PC-9 (cell line): ENCODE data around the gene ZNF518B. TPM values are rescaled to one million over a fixed set of nuclear protein-coding genes. Genes with fewer than 3 reads are reported as not detected.

Source experiments
- BruUV-seq: library from RNA; stranded (reverse); fragments of 400-500 nt; replicated peaks from 2 replicates; lab custom pipeline; 2021; lab: Mats Ljungman, UMichigan
- CTCF ChIA-PET: fragments of 300-600 bp; sonication (Branson Sonifier 250); formaldehyde crosslinking; loops from one replicate; lab custom pipeline; 2022; ENCODE audit warnings: antibody characterized with exemption; lab: Charles Lee
- POLR2A ChIA-PET: fragments of 300-600 bp; sonication (Branson Sonifier 250); formaldehyde crosslinking; loops from one replicate; lab custom pipeline; 2022; ENCODE audit warnings: antibody characterized with exemption; ENCODE audit not compliant: unreplicated experiment; lab: Charles Lee
- DNase-seq, 2 experiments: peaks; one replicate each; pipeline versions ENCODE4 v3.0.0 to v3.0.0-alpha.2; 2015 to 2022; ENCODE audit warnings: mixed read lengths in 1 of 2
- H2AFZ ChIP-seq: fragments of 200-600 bp; sonication (generic); 2 replicates; pipeline ENCODE4 v1.8.1; 2017; ENCODE audit warnings: antibody characterized with exemption
- H3F3A ChIP-seq: fragments of 200-600 bp; sonication (generic); 2 replicates; pipeline ENCODE4 v1.8.1; 2017; ENCODE audit warnings: antibody characterized with exemption, mild to moderate bottlenecking, low read depth; ENCODE audit not compliant: insufficient read depth
- H3K27ac ChIP-seq: fragments of 200-600 bp; sonication (generic); 2 replicates; pipeline ENCODE4 v1.6.1; 2016; ENCODE audit warnings: mixed run types
- H3K27me3 ChIP-seq: fragments of 200-600 bp; sonication (generic); 2 replicates; pipeline ENCODE4 v1.6.1; 2016; ENCODE audit warnings: low read depth, mixed run types; ENCODE audit not compliant: insufficient read depth
- H3K36me3 ChIP-seq: fragments of 200-600 bp; sonication (generic); 2 replicates; pipeline ENCODE4 v1.6.1; 2016; ENCODE audit warnings: low read depth, mixed run types
- H3K4me1 ChIP-seq: fragments of 200-600 bp; sonication (generic); replicated peaks from 2 replicates; pipeline ENCODE4 v1.6.1; 2016; ENCODE audit warnings: mixed run types; ENCODE audit not compliant: insufficient read depth
- H3K4me2 ChIP-seq: fragments of 200-600 bp; sonication (generic); 2 replicates; pipeline ENCODE4 v1.6.1; 2017; ENCODE audit warnings: mixed run types
- H3K4me3 ChIP-seq: fragments of 200-600 bp; sonication (generic); 2 replicates; pipeline ENCODE4 v1.6.1; 2016; ENCODE audit warnings: mixed run types
- H3K79me2 ChIP-seq: fragments of 200-600 bp; sonication (generic); 2 replicates; pipeline ENCODE4 v1.6.1; 2017; ENCODE audit warnings: low read depth, mixed run types
- H3K9me2 ChIP-seq: fragments of 200-600 bp; sonication (generic); 2 replicates; pipeline ENCODE4 v1.8.1; 2017; ENCODE audit warnings: mild to moderate bottlenecking; ENCODE audit not compliant: insufficient read depth
- H3K9me3 ChIP-seq: fragments of 200-600 bp; sonication (generic); 2 replicates; pipeline ENCODE4 v1.8.1; 2016; ENCODE audit warnings: low read depth; ENCODE audit not compliant: insufficient read depth
- H4K20me1 ChIP-seq: fragments of 200-600 bp; sonication (generic); 2 replicates; pipeline ENCODE4 v1.8.1; 2017; ENCODE audit not compliant: insufficient read depth
- CTCF ChIP-seq: fragments of 200-600 bp; sonication (generic); conservative IDR thresholded peaks from 2 replicates; pipeline ENCODE4 v1.6.1; 2017; ENCODE audit warnings: mixed run types, antibody characterized with exemption, mild to moderate bottlenecking, moderate library complexity
- EZH2 ChIP-seq: fragments of 200-600 bp; sonication (generic); IDR thresholded peaks from 2 replicates; pipeline ENCODE4 v1.8.0; 2017; ENCODE audit warnings: antibody characterized with exemption, low read depth
- intact Hi-C: fragments of 100-400 bp; cut with micrococcal nuclease; formaldehyde crosslinking; loops from one replicate; pipeline ENCODE4 v1.10.0; 2022; ENCODE audit not compliant: unreplicated experiment
- total RNA-seq: library from RNA; stranded (reverse); gene quantifications from 2 replicates; pipeline ENCODE4 v1.2.3, GENCODE V29; 2021

Gene ZNF518B
- total RNA-seq, 1 experiment from 2014 or later: 12.3 TPM

DNA sequence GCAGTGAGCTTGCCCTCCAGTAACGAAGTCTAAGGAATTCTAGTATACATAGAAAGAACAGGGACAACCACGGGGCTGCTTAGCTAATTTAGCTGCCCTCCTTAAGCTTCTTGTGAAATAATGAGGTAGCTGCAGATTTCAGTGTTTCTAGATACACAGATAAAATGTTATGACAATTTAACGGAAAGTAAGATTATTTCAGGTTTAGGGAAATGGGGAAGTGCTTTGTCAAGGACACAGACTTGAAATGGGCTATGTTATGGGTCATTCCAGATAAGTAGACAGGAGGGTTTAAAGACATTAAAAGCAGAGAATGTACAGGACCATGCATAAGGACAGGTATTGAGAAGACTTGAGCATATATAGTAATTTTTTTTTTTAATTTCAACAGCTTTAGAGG is 34.2 kb upstream of the ZNF518B start:
- Histone ChIP-seq H3K27me3 (peaks cover 12% of the 10 kb centered on the region), H3F3A (no peaks in the 10 kb centered on the region), H3K9me3 (no peaks in the 10 kb centered on the region), H2AFZ (no peak overlapping the region), H3K79me2 (no peaks in the 10 kb centered on the region), H3K36me3 (no peaks in the 10 kb centered on the region), H3K4me2 (no peak overlapping the region), H4K20me1 (no peaks in the 10 kb centered on the region), H3K9me2 (no peaks in the 10 kb centered on the region), H3K27ac (no peak overlapping the region), H3K4me3 (no peak overlapping the region), H3K4me1 (no peaks in the 10 kb centered on the region)
- no peak for DNase-seq
- ChIA-PET POLR2A (no interaction called here), CTCF (no interaction called here)
- BruUV-seq: no TSS peak
- intact Hi-C loops: no loop called here
- TF ChIP-seq CTCF (no peak), EZH2 (no peak)

- POLR2A ChIA-PET: no interaction called here
- TF ChIP-seq EZH2: no peak
- TF ChIP-seq CTCF: no peak
- intact Hi-C loops: no loop called here
Observed at GRCh38 chr4:10490996-10491395, 33.8 kb upstream of the ZNF518B start.

DNA sequence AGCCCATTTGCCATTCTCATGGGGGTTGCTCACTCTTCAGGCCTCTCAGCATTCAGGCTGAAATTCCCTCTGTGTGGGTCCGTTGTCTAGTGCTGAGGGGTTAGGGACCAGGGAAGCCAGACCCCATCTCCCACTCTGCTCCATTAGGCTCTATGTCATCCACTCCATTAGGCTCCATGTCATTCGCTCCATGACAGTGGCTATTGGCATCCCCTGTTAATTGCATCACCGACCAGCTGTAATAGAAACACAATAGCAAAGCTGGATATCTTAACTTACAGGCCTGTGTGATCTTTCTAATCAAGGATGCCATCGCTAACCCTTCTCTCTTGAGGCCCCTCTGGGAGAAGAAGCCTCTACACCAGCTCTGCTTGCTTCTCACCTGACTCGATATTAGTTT is 25.7 kb upstream of the ZNF518B start:
- Histone ChIP-seq H4K20me1 (no peaks in the 10 kb centered on the region), H3K79me2 (no peaks in the 10 kb centered on the region), H3F3A (no peaks in the 10 kb centered on the region), H3K4me1 (no peaks in the 10 kb centered on the region), H3K36me3 (no peaks in the 10 kb centered on the region), H2AFZ (no peak overlapping the region), H3K4me2 (no peak overlapping the region), H3K4me3 (no peak overlapping the region), H3K27ac (no peak overlapping the region), H3K9me2 (no peaks in the 10 kb centered on the region), H3K27me3 (peaks cover 6% of the 10 kb centered on the region; the same call in 1 of the 2 replicates), H3K9me3 (no peaks in the 10 kb centered on the region)
- POLR2A ChIA-PET: no interaction called here
- no peak for DNase-seq
- TF ChIP-seq EZH2 (no peak), CTCF (no peak)
- no TSS peak for BruUV-seq
- intact Hi-C loops: no loop called here
- CTCF ChIA-PET: interaction anchor here (0.6 kb wide), 1 partner anchor 1811 kb away, joined by 4 read pairs; no protein-coding TSS in a partner anchor

More at GRCh38 chr4:10490996-10491395, 33.8 kb upstream of the ZNF518B start:
- no peaks in the 10 kb centered on the region for H3K79me2 ChIP-seq
- H3K9me3 ChIP-seq: no peaks in the 10 kb centered on the region
- no peaks in the 10 kb centered on the region for H4K20me1 ChIP-seq
- no peak overlapping the region for H3K4me3 ChIP-seq
- no peak for DNase-seq
- H3K4me2 ChIP-seq: no peak overlapping the region
- H3K27ac ChIP-seq: no peak overlapping the region
- no TSS peak for BruUV-seq
- H3F3A ChIP-seq: no peaks in the 10 kb centered on the region
- no peaks in the 10 kb centered on the region for H3K36me3 ChIP-seq
- H3K9me2 ChIP-seq: no peaks in the 10 kb centered on the region
- CTCF ChIA-PET: no interaction called here
- peaks cover 12% of the 10 kb centered on the region for H3K27me3 ChIP-seq
- H2AFZ ChIP-seq: no peak overlapping the region
- no peaks in the 10 kb centered on the region for H3K4me1 ChIP-seq
